HepG2 (cell line): ENCODE data around the gene AMZ1. TPM values are rescaled to one million over a fixed set of nuclear protein-coding genes. Genes with fewer than 3 reads are reported as not detected.

Experiments
- GATAD1 ChIP-seq: IDR thresholded peaks from 2 replicates; pipeline ENCODE4 v1.6.1; 2016; ENCODE audit warnings: missing genetic modification reagents, missing compliant biosample characterization
- HMG20B ChIP-seq: conservative IDR thresholded peaks from 2 replicates; pipeline ENCODE4 v1.6.1; 2016; ENCODE audit warnings: missing genetic modification reagents, missing compliant biosample characterization
- NR2C2 ChIP-seq: sonication (generic); formaldehyde crosslinking; IDR thresholded peaks from 2 replicates; pipeline ENCODE4 v1.4.0; 2020; ENCODE audit warnings: missing genetic modification reagents, mild to moderate bottlenecking, moderate library complexity, borderline replicate concordance
- NR2F6 ChIP-seq, 2 experiments: IDR thresholded peaks; 2 replicates each; pipeline ENCODE4 v1.6.1; 2016; ENCODE audit warnings: antibody characterized with exemption in 1 of 2, mild to moderate bottlenecking in 1 of 2
- PRMT3 ChIP-seq: sonication (generic); formaldehyde crosslinking; IDR thresholded peaks from 2 replicates; pipeline ENCODE4 v1.8.1; 2022; ENCODE audit warnings: low read depth, mild to moderate bottlenecking, moderate library complexity, missing genetic modification reagents, borderline replicate concordance
- SRSF1 ChIP-seq: fragments of 200-400 bp; formaldehyde crosslinking; optimal IDR thresholded peaks from 2 replicates; pipeline ENCODE3; 2017; ENCODE audit warnings: mild to moderate bottlenecking, low read depth, low read length, moderate library complexity
- TCF12 ChIP-seq, 2 experiments: fragments of 450-650 bp in 1 of 2; sonication (generic) in 1 of 2; formaldehyde crosslinking in 1 of 2; IDR thresholded peaks; 2 replicates each; pipeline versions ENCODE4 v1.6.1 to v1.8.0; 2017 to 2022; ENCODE audit warnings: antibody characterized with exemption in 1 of 2, mild to moderate bottlenecking in 1 of 2, missing genetic modification reagents in 1 of 2, moderate library complexity in 1 of 2
- TIGD3 ChIP-seq: sonication (generic); formaldehyde crosslinking; IDR thresholded peaks from 2 replicates; pipeline ENCODE4 v1.5.1; 2020; ENCODE audit warnings: mild to moderate bottlenecking, missing genetic modification reagents, borderline replicate concordance
- ZBTB1 ChIP-seq: sonication (generic); formaldehyde crosslinking; IDR thresholded peaks from 2 replicates; pipeline ENCODE4 v1.4.0; 2020; ENCODE audit warnings: missing genetic modification reagents, borderline replicate concordance
- ZBTB20 ChIP-seq: sonication (generic); formaldehyde crosslinking; IDR thresholded peaks from 2 replicates; pipeline ENCODE4 v1.8.1; 2023; ENCODE audit warnings: missing genetic modification reagents, low read depth, mild to moderate bottlenecking, borderline replicate concordance
- ZBTB26 ChIP-seq: IDR thresholded peaks from 2 replicates; pipeline ENCODE4 v1.6.1; 2016; ENCODE audit warnings: missing compliant biosample characterization, missing genetic modification reagents, borderline replicate concordance
- ZBTB42 ChIP-seq: sonication (generic); formaldehyde crosslinking; IDR thresholded peaks from 2 replicates; pipeline ENCODE4 v1.5.0; 2020; ENCODE audit warnings: mild to moderate bottlenecking, missing genetic modification reagents
- ZMYM4 ChIP-seq: sonication (generic); formaldehyde crosslinking; IDR thresholded peaks from 2 replicates; pipeline ENCODE4 v1.8.1; 2023; ENCODE audit warnings: mild to moderate bottlenecking, missing genetic modification reagents
- ZNF142 ChIP-seq: sonication (generic); formaldehyde crosslinking; IDR thresholded peaks from 2 replicates; pipeline ENCODE4 v1.4.0; 2020; ENCODE audit warnings: missing genetic modification reagents
- ZNF441 ChIP-seq: sonication (generic); formaldehyde crosslinking; IDR thresholded peaks from 2 replicates; pipeline ENCODE4 v1.7.0; 2021; ENCODE audit warnings: missing genetic modification reagents, borderline replicate concordance
- ZNF563 ChIP-seq: sonication (generic); formaldehyde crosslinking; IDR thresholded peaks from 2 replicates; pipeline ENCODE4 v1.8.0; 2022; ENCODE audit warnings: mild to moderate bottlenecking, moderate library complexity, missing genetic modification reagents
- ZNF784 ChIP-seq: sonication (generic); formaldehyde crosslinking; IDR thresholded peaks from 2 replicates; pipeline ENCODE4 v1.5.1; 2020; ENCODE audit warnings: missing genetic modification reagents, mild to moderate bottlenecking, borderline replicate concordance
- polyA plus RNA-seq, 8 experiments: library from polyadenylated mRNA; depleted of rRNA in 3 of 8; stranded (reverse) in 7 of 8; unstranded in 1 of 8; fragments of >200 nt; fragmentation: Illumina TruSeq in 4 of 8; extraction: Trizol in 4 of 8; gene quantifications; 2 replicates each; pipeline versions ENCODE4 v1.2.1 to v1.2.3, GENCODE V29; 2011 to 2016; ENCODE audit warnings: low read depth in 4 of 8, missing spikeins in 1 of 8, mixed read lengths in 1 of 8; ENCODE audit not compliant: insufficient read depth in 1 of 8
- total RNA-seq, 5 experiments: library from RNA; depleted of rRNA; stranded (reverse); fragments of >200 nt; fragmentation: Illumina TruSeq; extraction: Trizol; gene quantifications; 2 replicates each; pipeline ENCODE4 v1.2.3, GENCODE V29; 2016; ENCODE audit warnings: low read depth in 1 of 5

The AMZ1 gene
- total and polyA plus RNA-seq, 2 of the 13 experiments (the other 11 are each of a cell fraction or from before 2014, with no cell fraction given) = 0.03 TPM; not detected in 1

- TF ChIP-seq ZNF142 (CRISPR knock-in tag) (no peak; the same call in 1 of the 2 replicates), TCF12 (IDR thresholded peaks at IDR 0.05) (no peak), TCF12 (CRISPR knock-in tag; IDR thresholded peaks at IDR 0.05) (peak; percentile 92; the same call in 1 of the 2 replicates), NR2C2 (CRISPR knock-in tag) (peak; percentile 96), TIGD3 (peak; percentile 88; the same call in 1 of the 2 replicates), ZBTB42 (CRISPR knock-in tag) (peak; percentile 81; the same call in 1 of the 2 replicates), SRSF1 (no peak), PRMT3 (CRISPR knock-in tag) (peak; percentile 93; the same call in 1 of the 2 replicates), ZMYM4 (CRISPR knock-in tag) (no peak), ZBTB20 (CRISPR knock-in tag) (peak; percentile 84; the same call in 1 of the 2 replicates), NR2F6 (IDR thresholded peaks at IDR 0.05) (peak; percentile 95), NR2F6 (CRISPR knock-in tag; IDR thresholded peaks at IDR 0.05) (peak; percentile 100), ZBTB1 (CRISPR knock-in tag) (no peak), HMG20B (CRISPR knock-in tag) (peak; percentile 83; the same call in 1 of the 2 replicates), ZNF441 (CRISPR knock-in tag) (peak; percentile 91), ZNF784 (peak; percentile 96), ZBTB26 (CRISPR knock-in tag) (peak; percentile 75; the same call in 1 of the 2 replicates), ZNF563 (CRISPR knock-in tag) (peak; percentile 97), GATAD1 (peak; percentile 71; the same call in 1 of the 2 replicates)
Observed at GRCh38 chr7:2663121-2663886, 24.7 kb upstream of the AMZ1 start (continued).
